ENCODE results near the gene SLC35D3.

DNA sequence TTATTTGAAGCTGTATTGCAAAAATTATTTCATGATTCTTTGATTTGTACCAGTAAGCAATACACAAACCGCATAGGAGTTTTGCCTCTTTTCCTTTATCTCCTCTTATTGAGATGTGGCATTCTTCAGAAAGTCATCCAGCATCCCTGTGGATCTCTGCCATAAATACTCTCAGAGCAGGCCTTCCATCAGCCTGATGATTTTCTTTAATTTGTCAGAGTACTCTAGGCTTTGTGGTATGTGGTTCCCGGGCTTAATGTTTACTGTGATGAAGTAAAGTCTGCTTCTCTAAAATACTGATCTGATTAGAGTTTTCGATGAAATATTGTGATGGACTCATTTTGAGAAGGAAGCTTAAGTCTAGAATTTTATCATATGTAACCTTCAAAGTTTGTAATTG lies 31.1 kb upstream of the SLC35D3 start:
- TF ChIP-seq POLR2A (IDR thresholded peaks at IDR 0.05; ENCODE audit: low read depth, low read length) (no peak), EZH2 (IDR thresholded peaks at IDR 0.05; ENCODE audit: borderline replicate concordance, low read depth, low read length, severe bottlenecking) (no peak), JUN (IDR thresholded peaks at IDR 0.05; ENCODE audit: borderline replicate concordance, insufficient read depth, insufficient read length, low read depth) (no peak), POLR2AphosphoS5 (IDR thresholded peaks at IDR 0.05; ENCODE audit: insufficient read depth, low read depth, low read length) (no peak), FOS (IDR thresholded peaks at IDR 0.05; ENCODE audit: borderline replicate concordance, insufficient read depth, low read length) (no peak), MAX (IDR thresholded peaks at IDR 0.05; ENCODE audit: insufficient read depth, insufficient read length) (no peak), MYC (IDR thresholded peaks at IDR 0.05; ENCODE audit: low read depth, low read length) (no peak)
- TF ChIP-seq, protein P1, sequence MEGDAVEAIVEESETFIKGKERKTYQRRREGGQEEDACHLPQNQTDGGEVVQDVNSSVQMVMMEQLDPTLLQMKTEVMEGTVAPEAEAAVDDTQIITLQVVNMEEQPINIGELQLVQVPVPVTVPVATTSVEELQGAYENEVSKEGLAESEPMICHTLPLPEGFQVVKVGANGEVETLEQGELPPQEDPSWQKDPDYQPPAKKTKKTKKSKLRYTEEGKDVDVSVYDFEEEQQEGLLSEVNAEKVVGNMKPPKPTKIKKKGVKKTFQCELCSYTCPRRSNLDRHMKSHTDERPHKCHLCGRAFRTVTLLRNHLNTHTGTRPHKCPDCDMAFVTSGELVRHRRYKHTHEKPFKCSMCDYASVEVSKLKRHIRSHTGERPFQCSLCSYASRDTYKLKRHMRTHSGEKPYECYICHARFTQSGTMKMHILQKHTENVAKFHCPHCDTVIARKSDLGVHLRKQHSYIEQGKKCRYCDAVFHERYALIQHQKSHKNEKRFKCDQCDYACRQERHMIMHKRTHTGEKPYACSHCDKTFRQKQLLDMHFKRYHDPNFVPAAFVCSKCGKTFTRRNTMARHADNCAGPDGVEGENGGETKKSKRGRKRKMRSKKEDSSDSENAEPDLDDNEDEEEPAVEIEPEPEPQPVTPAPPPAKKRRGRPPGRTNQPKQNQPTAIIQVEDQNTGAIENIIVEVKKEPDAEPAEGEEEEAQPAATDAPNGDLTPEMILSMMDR (IDR thresholded peaks at IDR 0.05; ENCODE audit: extremely low read depth in 1 of 2, insufficient read depth in 1 of 2, low read depth in 1 of 2, low read length in 2 of 2) = no peak

Data from endothelial cell of umbilical vein (primary cell).